ENCODE results near the gene GTF2H1. TPM values are rescaled to one million over a fixed set of nuclear protein-coding genes. Genes with fewer than 3 reads are reported as not detected.

The GTF2H1 gene
- total and polyA plus RNA-seq, 9 of the 15 experiments (the other 6 are each of a cell fraction or from before 2014, with no cell fraction given) = 56.9 to 126 (median 92.1) TPM

DNA sequence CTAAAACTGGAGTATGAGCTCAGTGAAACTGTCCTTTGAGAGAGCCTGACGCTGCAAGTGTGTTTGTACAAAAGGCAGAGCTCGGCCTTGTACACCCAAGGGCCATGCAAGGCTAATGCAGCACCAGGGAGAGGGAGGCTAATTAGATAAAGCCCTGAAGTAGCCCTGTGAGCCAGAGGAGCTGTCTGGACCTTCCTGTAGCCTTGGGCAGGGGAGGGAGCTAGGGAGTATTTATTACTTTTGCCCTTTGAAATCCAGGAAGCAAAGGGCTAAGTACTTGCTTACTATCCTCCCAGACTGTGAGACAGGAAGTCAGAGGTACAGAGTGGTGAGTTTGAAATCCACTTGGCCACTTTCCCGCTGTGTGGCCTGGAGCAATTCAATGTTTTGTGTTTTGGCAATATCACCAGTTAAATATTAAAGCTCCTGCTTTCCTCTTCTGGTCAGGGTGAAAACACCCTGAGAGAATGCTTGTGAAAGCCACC is 61.8 kb downstream of the GTF2H1 start (continued):
- TF ChIP-seq NR2C2 (CRISPR knock-in tag; IDR thresholded peaks at IDR 0.05) = no peak
- TF ChIP-seq NR2C2 (tag; IDR thresholded peaks at IDR 0.05) = peak; percentile 63
- TF ChIP-seq HMG20B (CRISPR knock-in tag; IDR thresholded peaks at IDR 0.05) = no peak
- TF ChIP-seq, protein P1, sequence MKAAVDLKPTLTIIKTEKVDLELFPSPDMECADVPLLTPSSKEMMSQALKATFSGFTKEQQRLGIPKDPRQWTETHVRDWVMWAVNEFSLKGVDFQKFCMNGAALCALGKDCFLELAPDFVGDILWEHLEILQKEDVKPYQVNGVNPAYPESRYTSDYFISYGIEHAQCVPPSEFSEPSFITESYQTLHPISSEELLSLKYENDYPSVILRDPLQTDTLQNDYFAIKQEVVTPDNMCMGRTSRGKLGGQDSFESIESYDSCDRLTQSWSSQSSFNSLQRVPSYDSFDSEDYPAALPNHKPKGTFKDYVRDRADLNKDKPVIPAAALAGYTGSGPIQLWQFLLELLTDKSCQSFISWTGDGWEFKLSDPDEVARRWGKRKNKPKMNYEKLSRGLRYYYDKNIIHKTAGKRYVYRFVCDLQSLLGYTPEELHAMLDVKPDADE (conservative IDR thresholded peaks at IDR 0.05; ENCODE audit: control insufficient read depth, low read depth, low read length) = 0 out of 2 replicates have a peak, but pooled peaks have one; percentile 40
- TF ChIP-seq ZNF3 (CRISPR knock-in tag; IDR thresholded peaks at IDR 0.05) = no peak
- no peak for TF ChIP-seq STAT5A (IDR thresholded peaks at IDR 0.05; ENCODE audit: borderline replicate concordance, low read length)
- no peak for TF ChIP-seq HIVEP1 (CRISPR knock-in tag; IDR thresholded peaks at IDR 0.05)
- TF ChIP-seq PHF8 (IDR thresholded peaks at IDR 0.05; ENCODE audit: borderline replicate concordance, low read length) = peak; percentile 11; the same call in 1 of the 2 replicates
- TF ChIP-seq, protein P2, sequence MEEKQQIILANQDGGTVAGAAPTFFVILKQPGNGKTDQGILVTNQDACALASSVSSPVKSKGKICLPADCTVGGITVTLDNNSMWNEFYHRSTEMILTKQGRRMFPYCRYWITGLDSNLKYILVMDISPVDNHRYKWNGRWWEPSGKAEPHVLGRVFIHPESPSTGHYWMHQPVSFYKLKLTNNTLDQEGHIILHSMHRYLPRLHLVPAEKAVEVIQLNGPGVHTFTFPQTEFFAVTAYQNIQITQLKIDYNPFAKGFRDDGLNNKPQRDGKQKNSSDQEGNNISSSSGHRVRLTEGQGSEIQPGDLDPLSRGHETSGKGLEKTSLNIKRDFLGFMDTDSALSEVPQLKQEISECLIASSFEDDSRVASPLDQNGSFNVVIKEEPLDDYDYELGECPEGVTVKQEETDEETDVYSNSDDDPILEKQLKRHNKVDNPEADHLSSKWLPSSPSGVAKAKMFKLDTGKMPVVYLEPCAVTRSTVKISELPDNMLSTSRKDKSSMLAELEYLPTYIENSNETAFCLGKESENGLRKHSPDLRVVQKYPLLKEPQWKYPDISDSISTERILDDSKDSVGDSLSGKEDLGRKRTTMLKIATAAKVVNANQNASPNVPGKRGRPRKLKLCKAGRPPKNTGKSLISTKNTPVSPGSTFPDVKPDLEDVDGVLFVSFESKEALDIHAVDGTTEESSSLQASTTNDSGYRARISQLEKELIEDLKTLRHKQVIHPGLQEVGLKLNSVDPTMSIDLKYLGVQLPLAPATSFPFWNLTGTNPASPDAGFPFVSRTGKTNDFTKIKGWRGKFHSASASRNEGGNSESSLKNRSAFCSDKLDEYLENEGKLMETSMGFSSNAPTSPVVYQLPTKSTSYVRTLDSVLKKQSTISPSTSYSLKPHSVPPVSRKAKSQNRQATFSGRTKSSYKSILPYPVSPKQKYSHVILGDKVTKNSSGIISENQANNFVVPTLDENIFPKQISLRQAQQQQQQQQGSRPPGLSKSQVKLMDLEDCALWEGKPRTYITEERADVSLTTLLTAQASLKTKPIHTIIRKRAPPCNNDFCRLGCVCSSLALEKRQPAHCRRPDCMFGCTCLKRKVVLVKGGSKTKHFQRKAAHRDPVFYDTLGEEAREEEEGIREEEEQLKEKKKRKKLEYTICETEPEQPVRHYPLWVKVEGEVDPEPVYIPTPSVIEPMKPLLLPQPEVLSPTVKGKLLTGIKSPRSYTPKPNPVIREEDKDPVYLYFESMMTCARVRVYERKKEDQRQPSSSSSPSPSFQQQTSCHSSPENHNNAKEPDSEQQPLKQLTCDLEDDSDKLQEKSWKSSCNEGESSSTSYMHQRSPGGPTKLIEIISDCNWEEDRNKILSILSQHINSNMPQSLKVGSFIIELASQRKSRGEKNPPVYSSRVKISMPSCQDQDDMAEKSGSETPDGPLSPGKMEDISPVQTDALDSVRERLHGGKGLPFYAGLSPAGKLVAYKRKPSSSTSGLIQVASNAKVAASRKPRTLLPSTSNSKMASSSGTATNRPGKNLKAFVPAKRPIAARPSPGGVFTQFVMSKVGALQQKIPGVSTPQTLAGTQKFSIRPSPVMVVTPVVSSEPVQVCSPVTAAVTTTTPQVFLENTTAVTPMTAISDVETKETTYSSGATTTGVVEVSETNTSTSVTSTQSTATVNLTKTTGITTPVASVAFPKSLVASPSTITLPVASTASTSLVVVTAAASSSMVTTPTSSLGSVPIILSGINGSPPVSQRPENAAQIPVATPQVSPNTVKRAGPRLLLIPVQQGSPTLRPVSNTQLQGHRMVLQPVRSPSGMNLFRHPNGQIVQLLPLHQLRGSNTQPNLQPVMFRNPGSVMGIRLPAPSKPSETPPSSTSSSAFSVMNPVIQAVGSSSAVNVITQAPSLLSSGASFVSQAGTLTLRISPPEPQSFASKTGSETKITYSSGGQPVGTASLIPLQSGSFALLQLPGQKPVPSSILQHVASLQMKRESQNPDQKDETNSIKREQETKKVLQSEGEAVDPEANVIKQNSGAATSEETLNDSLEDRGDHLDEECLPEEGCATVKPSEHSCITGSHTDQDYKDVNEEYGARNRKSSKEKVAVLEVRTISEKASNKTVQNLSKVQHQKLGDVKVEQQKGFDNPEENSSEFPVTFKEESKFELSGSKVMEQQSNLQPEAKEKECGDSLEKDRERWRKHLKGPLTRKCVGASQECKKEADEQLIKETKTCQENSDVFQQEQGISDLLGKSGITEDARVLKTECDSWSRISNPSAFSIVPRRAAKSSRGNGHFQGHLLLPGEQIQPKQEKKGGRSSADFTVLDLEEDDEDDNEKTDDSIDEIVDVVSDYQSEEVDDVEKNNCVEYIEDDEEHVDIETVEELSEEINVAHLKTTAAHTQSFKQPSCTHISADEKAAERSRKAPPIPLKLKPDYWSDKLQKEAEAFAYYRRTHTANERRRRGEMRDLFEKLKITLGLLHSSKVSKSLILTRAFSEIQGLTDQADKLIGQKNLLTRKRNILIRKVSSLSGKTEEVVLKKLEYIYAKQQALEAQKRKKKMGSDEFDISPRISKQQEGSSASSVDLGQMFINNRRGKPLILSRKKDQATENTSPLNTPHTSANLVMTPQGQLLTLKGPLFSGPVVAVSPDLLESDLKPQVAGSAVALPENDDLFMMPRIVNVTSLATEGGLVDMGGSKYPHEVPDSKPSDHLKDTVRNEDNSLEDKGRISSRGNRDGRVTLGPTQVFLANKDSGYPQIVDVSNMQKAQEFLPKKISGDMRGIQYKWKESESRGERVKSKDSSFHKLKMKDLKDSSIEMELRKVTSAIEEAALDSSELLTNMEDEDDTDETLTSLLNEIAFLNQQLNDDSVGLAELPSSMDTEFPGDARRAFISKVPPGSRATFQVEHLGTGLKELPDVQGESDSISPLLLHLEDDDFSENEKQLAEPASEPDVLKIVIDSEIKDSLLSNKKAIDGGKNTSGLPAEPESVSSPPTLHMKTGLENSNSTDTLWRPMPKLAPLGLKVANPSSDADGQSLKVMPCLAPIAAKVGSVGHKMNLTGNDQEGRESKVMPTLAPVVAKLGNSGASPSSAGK (IDR thresholded peaks at IDR 0.05) = no peak
- no peak for TF ChIP-seq ZNF24 (IDR thresholded peaks at IDR 0.05)
- TF ChIP-seq MTA1 (IDR thresholded peaks at IDR 0.05; ENCODE audit: borderline replicate concordance) = no peak
- TF ChIP-seq ZNF644 (tag; IDR thresholded peaks at IDR 0.05; ENCODE audit: low read depth) = peak; percentile 61; the same call in 1 of the 2 replicates
- TF ChIP-seq EGR1 (conservative IDR thresholded peaks at IDR 0.05) = no peak
- TF ChIP-seq SAFB (IDR thresholded peaks at IDR 0.05; ENCODE audit: borderline replicate concordance, low read depth, low read length) = no peak
- TF ChIP-seq GTF2E2 (tag; IDR thresholded peaks at IDR 0.05) = peak; percentile 70; the same call in 1 of the 2 replicates
- no peak for TF ChIP-seq ZBTB1 (CRISPR knock-in tag; IDR thresholded peaks at IDR 0.05; ENCODE audit: borderline replicate concordance, low read depth)
- no peak for TF ChIP-seq GATAD2A (IDR thresholded peaks at IDR 0.05)
- no peak for TF ChIP-seq ZC3H11A (IDR thresholded peaks at IDR 0.05; ENCODE audit: low read depth, low read length)
- no peak for TF ChIP-seq SRSF7 (optimal IDR thresholded peaks at IDR 0.05; ENCODE audit: low read depth, low read length)

Measured in K562 (cell line).